ENCODE measurements around the gene ACSL1.

DNA sequence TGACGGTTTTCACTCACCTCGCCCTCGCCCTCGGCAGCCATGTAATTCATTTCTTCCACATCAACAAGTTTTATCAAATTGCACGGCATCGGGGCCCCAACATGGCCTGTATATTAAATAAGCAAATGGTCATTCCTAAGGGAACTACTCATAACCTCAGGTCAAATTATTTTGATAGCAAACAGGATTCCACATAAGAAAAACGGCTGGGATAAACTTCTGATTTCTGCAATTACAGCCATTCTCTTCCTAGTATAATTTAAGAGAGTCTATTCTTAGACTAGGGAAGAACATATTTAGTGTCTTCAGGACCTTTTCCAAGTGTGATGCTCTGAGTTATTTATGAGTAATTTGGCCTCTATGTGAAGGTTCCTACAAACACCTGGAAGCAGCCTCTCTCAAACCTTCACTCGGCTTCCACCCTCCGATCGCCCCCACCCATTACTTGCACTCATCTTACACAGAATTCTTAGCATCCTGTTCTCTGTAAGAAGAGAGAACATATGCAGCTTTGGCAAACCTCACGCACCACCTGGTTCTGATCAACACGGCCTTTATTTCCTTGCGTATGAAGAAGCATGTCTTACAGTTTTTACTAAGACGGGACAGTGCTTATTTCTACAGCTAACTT, 62.5 kb downstream of the ACSL1 start:
- TF ChIP-seq EZH2 (IDR thresholded peaks at IDR 0.05; ENCODE audit: borderline replicate concordance, low read length): no peak
- TF ChIP-seq, protein P1, sequence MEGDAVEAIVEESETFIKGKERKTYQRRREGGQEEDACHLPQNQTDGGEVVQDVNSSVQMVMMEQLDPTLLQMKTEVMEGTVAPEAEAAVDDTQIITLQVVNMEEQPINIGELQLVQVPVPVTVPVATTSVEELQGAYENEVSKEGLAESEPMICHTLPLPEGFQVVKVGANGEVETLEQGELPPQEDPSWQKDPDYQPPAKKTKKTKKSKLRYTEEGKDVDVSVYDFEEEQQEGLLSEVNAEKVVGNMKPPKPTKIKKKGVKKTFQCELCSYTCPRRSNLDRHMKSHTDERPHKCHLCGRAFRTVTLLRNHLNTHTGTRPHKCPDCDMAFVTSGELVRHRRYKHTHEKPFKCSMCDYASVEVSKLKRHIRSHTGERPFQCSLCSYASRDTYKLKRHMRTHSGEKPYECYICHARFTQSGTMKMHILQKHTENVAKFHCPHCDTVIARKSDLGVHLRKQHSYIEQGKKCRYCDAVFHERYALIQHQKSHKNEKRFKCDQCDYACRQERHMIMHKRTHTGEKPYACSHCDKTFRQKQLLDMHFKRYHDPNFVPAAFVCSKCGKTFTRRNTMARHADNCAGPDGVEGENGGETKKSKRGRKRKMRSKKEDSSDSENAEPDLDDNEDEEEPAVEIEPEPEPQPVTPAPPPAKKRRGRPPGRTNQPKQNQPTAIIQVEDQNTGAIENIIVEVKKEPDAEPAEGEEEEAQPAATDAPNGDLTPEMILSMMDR (conservative IDR thresholded peaks at IDR 0.05 in 1 of 2, IDR thresholded peaks at IDR 0.05 in 1 of 2; ENCODE audit: extremely low read depth in 1 of 2, insufficient read depth in 1 of 2, low read depth in 1 of 2, low read length in 2 of 2): no peak

All from mammary epithelial cell (primary cell).